SU-DHL-6 (cell line): ENCODE data around the gene SCYGR8.

Experiments
- H2AFZ ChIP-seq: fragments of 200-600 bp; sonication (generic); 2 replicates; pipeline ENCODE4 v1.6.1; 2014; ENCODE audit warnings: low read depth, mild to moderate bottlenecking, moderate library complexity, mixed read lengths, antibody characterized with exemption, low read length; ENCODE audit not compliant: severe bottlenecking
- H3F3A ChIP-seq: fragments of 200-600 bp; shearing (Covaris generic); 2 replicates; pipeline ENCODE4 v1.6.0; 2016; ENCODE audit warnings: antibody characterized with exemption, mild to moderate bottlenecking; ENCODE audit not compliant: insufficient read depth
- H3K27ac ChIP-seq: fragments of 200-600 bp; sonication (generic); 2 replicates; pipeline ENCODE4 v1.5.1; 2016; ENCODE audit warnings: low read depth, mild to moderate bottlenecking, low read length, moderate library complexity, mixed read lengths
- H3K27me3 ChIP-seq: fragments of 200-600 bp; sonication (generic), shearing (Covaris generic); 2 replicates; pipeline ENCODE4 v1.6.0; 2014; ENCODE audit warnings: mild to moderate bottlenecking, low read length
- H3K36me3 ChIP-seq: fragments of 200-600 bp; sonication (generic); 2 replicates; pipeline ENCODE4 v1.6.1; 2014; ENCODE audit warnings: mild to moderate bottlenecking, low read length, mixed read lengths
- H3K4me2 ChIP-seq: fragments of 300-600, 200-600 bp; shearing (Covaris generic), sonication (generic); 2 replicates; pipeline ENCODE4 v1.6.0; 2014; ENCODE audit warnings: low read length, low read depth, mild to moderate bottlenecking; ENCODE audit not compliant: poor library complexity, severe bottlenecking
- H3K4me3 ChIP-seq: fragments of 200-600 bp; sonication (generic); 2 replicates; pipeline ENCODE4 v1.5.1; 2014; ENCODE audit warnings: antibody characterized with exemption, low read length, mild to moderate bottlenecking, mixed read lengths; ENCODE audit not compliant: insufficient read depth, poor library complexity, severe bottlenecking
- H3K79me2 ChIP-seq: fragments of 200-600 bp; sonication (generic); 2 replicates; pipeline ENCODE4 v1.6.1; 2014; ENCODE audit warnings: mild to moderate bottlenecking, low read length, moderate library complexity; ENCODE audit not compliant: insufficient read depth
- H3K9ac ChIP-seq: fragments of 200-600 bp; sonication (generic); 2 replicates; pipeline ENCODE4 v1.7.0; 2014; ENCODE audit warnings: mild to moderate bottlenecking, low read length
- H3K9me2 ChIP-seq: fragments of 200-600 bp; sonication (generic); replicated peaks from 2 replicates; pipeline ENCODE4 v1.6.1; 2014; ENCODE audit warnings: low read length; ENCODE audit not compliant: insufficient read depth
- H3K9me3 ChIP-seq: fragments of 200-600 bp; sonication (generic); 2 replicates; pipeline ENCODE4 v1.6.1; 2014; ENCODE audit warnings: low read length, mixed read lengths; ENCODE audit not compliant: insufficient read depth
- H4K20me1 ChIP-seq: fragments of 200-600 bp; sonication (generic); 2 replicates; pipeline ENCODE4 v1.6.1; 2014; ENCODE audit warnings: low read depth, mild to moderate bottlenecking, antibody characterized with exemption, low read length, moderate library complexity, mixed read lengths
- CTCF ChIP-seq: fragments of 200-600 bp; sonication (generic); IDR thresholded peaks from one replicate; pipeline ENCODE4 v1.5.1; 2017; ENCODE audit warnings: antibody characterized with exemption, mild to moderate bottlenecking, low read length, moderate library complexity; ENCODE audit not compliant: insufficient read depth, poor library complexity, severe bottlenecking
- EZH2phosphoT487 ChIP-seq: fragments of 200-600 bp; sonication (generic), shearing (Covaris generic); conservative IDR thresholded peaks from 2 replicates; pipeline ENCODE4 v1.6.1; 2018; ENCODE audit warnings: mild to moderate bottlenecking, antibody characterized with exemption, low read length, moderate library complexity, mixed read lengths

Gene SCYGR8

GRCh38 chr2:227761740-227762476 lies 16.2 kb downstream of the SCYGR8 start:
- no peak overlapping the region for H3K9ac ChIP-seq
- no peak overlapping the region for H3K4me2 ChIP-seq
- no peaks in the 10 kb centered on the region for H4K20me1 ChIP-seq
- no peaks in the 10 kb centered on the region for H3K9me2 ChIP-seq
- H3K4me3 ChIP-seq = no peak overlapping the region
- no peaks in the 10 kb centered on the region for H3K9me3 ChIP-seq
- no peaks in the 10 kb centered on the region for H3K79me2 ChIP-seq
- no peak for TF ChIP-seq CTCF
- no peak for TF ChIP-seq EZH2phosphoT487
- no peak overlapping the region for H2AFZ ChIP-seq
- no peaks in the 10 kb centered on the region for H3K27me3 ChIP-seq
- no peaks in the 10 kb centered on the region for H3K36me3 ChIP-seq
- no peaks in the 10 kb centered on the region for H3F3A ChIP-seq
- H3K27ac ChIP-seq = no peak overlapping the region

GRCh38 chr2:227765788-227766372 lies 20.2 kb downstream of the SCYGR8 start:
- Histone ChIP-seq H3K9ac (no peak overlapping the region), H3K27me3 (no peaks in the 10 kb centered on the region), H4K20me1 (no peaks in the 10 kb centered on the region), H3K36me3 (no peaks in the 10 kb centered on the region), H3F3A (no peaks in the 10 kb centered on the region), H2AFZ (no peak overlapping the region), H3K9me2 (no peaks in the 10 kb centered on the region), H3K4me3 (no peak overlapping the region), H3K27ac (no peak overlapping the region), H3K9me3 (no peaks in the 10 kb centered on the region), H3K4me2 (no peak overlapping the region), H3K79me2 (no peaks in the 10 kb centered on the region)
- TF ChIP-seq EZH2phosphoT487 = no peak
- no peak for TF ChIP-seq CTCF

- no peak overlapping the region for H3K4me3 ChIP-seq
- H3K9me2 ChIP-seq = no peaks in the 10 kb centered on the region
- no peaks in the 10 kb centered on the region for H3K27me3 ChIP-seq
- H3K79me2 ChIP-seq = no peaks in the 10 kb centered on the region
- no peak overlapping the region for H3K9ac ChIP-seq
- H3K27ac ChIP-seq = no peak overlapping the region
- TF ChIP-seq CTCF = peak; percentile 71
- TF ChIP-seq EZH2phosphoT487 = no peak
- H3K4me2 ChIP-seq = no peak overlapping the region
- H4K20me1 ChIP-seq = no peaks in the 10 kb centered on the region
- no peaks in the 10 kb centered on the region for H3K36me3 ChIP-seq
- no peak overlapping the region for H2AFZ ChIP-seq
- no peaks in the 10 kb centered on the region for H3F3A ChIP-seq
- no peaks in the 10 kb centered on the region for H3K9me3 ChIP-seq
Measured at GRCh38 chr2:227766373-227766883, 20.7 kb downstream of the SCYGR8 start.
